ENCODE results near the gene COX6A1. TPM values are rescaled to one million over a fixed set of nuclear protein-coding genes. Genes with fewer than 3 reads are reported as not detected.

Gene COX6A1
- total and polyA plus RNA-seq, 4 donors, result 338 to 910 (median 536) TPM

- Histone ChIP-seq H3K36me3 (ENCODE audit: control insufficient read depth in 4 of 4, insufficient read depth in 3 of 4, low read depth in 1 of 4, low read length in 3 of 4) (peaks cover 2 to 44% (median 38%) of the 10 kb centered on the region in 4 donors), H3K4me1 (ENCODE audit: control insufficient read depth in 4 of 4, insufficient read depth in 4 of 4, low read length in 3 of 4) (peaks cover 0 to 29% (median 17%) of the 10 kb centered on the region in 4 donors), H3K27ac (ENCODE audit: low read depth in 1 of 2, low read length in 2 of 2) (no peak overlapping the region), H3K27me3 (ENCODE audit: control insufficient read depth in 4 of 4, insufficient read depth in 4 of 4, low read length in 3 of 4) (no peaks in the 10 kb centered on the region), H3K9ac (ENCODE audit: low read depth in 1 of 2, low read length in 2 of 2) (no peak overlapping the region), H3K9me3 (ENCODE audit: control insufficient read depth in 4 of 4, low read length in 3 of 4) (no peaks in the 10 kb centered on the region), H3K4me3 (ENCODE audit: low read depth in 1 of 3, low read length in 3 of 3) (no peak overlapping the region)
- DNase-seq (ENCODE audit: low spot score), result peak; percentile 51
- 71% methylated on average over 8 of the region's 8 CpGs for WGBS
- no peak for TF ChIP-seq HNF4G (IDR thresholded peaks at IDR 0.05)
- TF ChIP-seq RAD21 (IDR thresholded peaks at IDR 0.05), result peak; percentile 66 to 76
- no peak for TF ChIP-seq TAF1 (conservative IDR thresholded peaks at IDR 0.05)
- TF ChIP-seq, protein P1, sequence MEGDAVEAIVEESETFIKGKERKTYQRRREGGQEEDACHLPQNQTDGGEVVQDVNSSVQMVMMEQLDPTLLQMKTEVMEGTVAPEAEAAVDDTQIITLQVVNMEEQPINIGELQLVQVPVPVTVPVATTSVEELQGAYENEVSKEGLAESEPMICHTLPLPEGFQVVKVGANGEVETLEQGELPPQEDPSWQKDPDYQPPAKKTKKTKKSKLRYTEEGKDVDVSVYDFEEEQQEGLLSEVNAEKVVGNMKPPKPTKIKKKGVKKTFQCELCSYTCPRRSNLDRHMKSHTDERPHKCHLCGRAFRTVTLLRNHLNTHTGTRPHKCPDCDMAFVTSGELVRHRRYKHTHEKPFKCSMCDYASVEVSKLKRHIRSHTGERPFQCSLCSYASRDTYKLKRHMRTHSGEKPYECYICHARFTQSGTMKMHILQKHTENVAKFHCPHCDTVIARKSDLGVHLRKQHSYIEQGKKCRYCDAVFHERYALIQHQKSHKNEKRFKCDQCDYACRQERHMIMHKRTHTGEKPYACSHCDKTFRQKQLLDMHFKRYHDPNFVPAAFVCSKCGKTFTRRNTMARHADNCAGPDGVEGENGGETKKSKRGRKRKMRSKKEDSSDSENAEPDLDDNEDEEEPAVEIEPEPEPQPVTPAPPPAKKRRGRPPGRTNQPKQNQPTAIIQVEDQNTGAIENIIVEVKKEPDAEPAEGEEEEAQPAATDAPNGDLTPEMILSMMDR (IDR thresholded peaks at IDR 0.05; ENCODE audit: low read depth, low read length, missing input control), result peak; percentile 49
- TF ChIP-seq NR2F2 (IDR thresholded peaks at IDR 0.05), result no peak
- TF ChIP-seq YY1 (IDR thresholded peaks at IDR 0.05), result no peak
Observed at GRCh38 chr12:120466560-120467315, 28.8 kb downstream of the COX6A1 start.

DNA sequence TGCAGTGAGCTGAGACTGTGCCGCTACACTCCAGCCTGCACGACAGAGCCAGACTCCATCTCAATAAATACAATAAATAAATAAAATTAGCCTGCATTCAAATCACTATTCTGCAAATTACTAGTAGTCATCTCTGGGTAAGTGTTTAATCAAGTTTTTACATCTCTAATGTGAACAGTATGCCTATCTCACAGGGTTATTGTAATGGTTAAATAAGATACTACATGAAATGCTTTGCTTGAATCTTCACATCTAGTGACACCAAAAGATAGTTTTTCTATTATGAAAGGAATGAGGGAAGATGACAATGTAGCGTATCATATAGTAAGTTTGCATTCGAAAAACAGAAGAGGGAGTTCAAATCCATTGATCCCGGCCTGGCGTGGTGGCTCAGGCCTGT lies 29.5 kb downstream of the COX6A1 start:
- H3K36me3 ChIP-seq (ENCODE audit: control insufficient read depth in 4 of 4, insufficient read depth in 3 of 4, low read depth in 1 of 4, low read length in 3 of 4), result peaks cover 2 to 37% (median 31%) of the 10 kb centered on the region in 4 donors
- no peak overlapping the region for H3K27ac ChIP-seq (ENCODE audit: low read depth in 1 of 2, low read length in 2 of 2)
- peaks cover 0 to 29% (median 17%) of the 10 kb centered on the region in 4 donors for H3K4me1 ChIP-seq (ENCODE audit: control insufficient read depth in 4 of 4, insufficient read depth in 4 of 4, low read length in 3 of 4)
- TF ChIP-seq FOXA2 (IDR thresholded peaks at IDR 0.05) (no peak), RAD21 (IDR thresholded peaks at IDR 0.05) (no peak), FOXA1 (IDR thresholded peaks at IDR 0.05) (no peak)
- H3K27me3 ChIP-seq (ENCODE audit: control insufficient read depth in 4 of 4, insufficient read depth in 4 of 4, low read length in 3 of 4), result no peaks in the 10 kb centered on the region
- H3K9me3 ChIP-seq (ENCODE audit: control insufficient read depth in 4 of 4, low read length in 3 of 4), result no peaks in the 10 kb centered on the region
- no peak for DNase-seq (ENCODE audit: low spot score)
- 94% methylated on average over 6 of the region's 6 CpGs for WGBS
- no peak overlapping the region for H3K4me3 ChIP-seq (ENCODE audit: low read depth in 1 of 3, low read length in 3 of 3)
- H3K9ac ChIP-seq (ENCODE audit: low read depth in 1 of 2, low read length in 2 of 2), result no peak overlapping the region

GRCh38 chr12:120468325-120468820 lies 30.5 kb downstream of the COX6A1 start:
- H3K27ac ChIP-seq (ENCODE audit: low read depth in 1 of 2, low read length in 2 of 2), result peak overlapping the region; percentile 89 to 92
- 2% methylated on average over 23 of the region's 23 CpGs for WGBS
- H3K4me1 ChIP-seq (ENCODE audit: control insufficient read depth in 4 of 4, insufficient read depth in 4 of 4, low read length in 3 of 4), result peaks cover 0 to 29% (median 17%) of the 10 kb centered on the region in 4 donors
- peak overlapping the region; percentile 55 to 96 (median 85) for H3K4me3 ChIP-seq (ENCODE audit: low read depth in 1 of 3, low read length in 3 of 3)
- H3K9ac ChIP-seq (ENCODE audit: low read depth in 1 of 2, low read length in 2 of 2), result peak overlapping the region; percentile 64 to 72
- H3K36me3 ChIP-seq (ENCODE audit: control insufficient read depth in 4 of 4, insufficient read depth in 3 of 4, low read depth in 1 of 4, low read length in 3 of 4), result peaks cover 2 to 28% (median 23%) of the 10 kb centered on the region in 4 donors
- TF ChIP-seq JUND (IDR thresholded peaks at IDR 0.05) (no peak), HNF4A (conservative IDR thresholded peaks at IDR 0.05) (no peak), HNF4G (IDR thresholded peaks at IDR 0.05) (no peak), YY1 (IDR thresholded peaks at IDR 0.05) (peak; percentile 30), RXRA (IDR thresholded peaks at IDR 0.05) (peak in 1 of 2 donors; percentile 28), EGR1 (IDR thresholded peaks at IDR 0.05; ENCODE audit: low read depth in 2 of 2) (no peak), GABPA (IDR thresholded peaks at IDR 0.05 in 1 of 2, conservative IDR thresholded peaks at IDR 0.05 in 1 of 2) (no peak), NR2F2 (IDR thresholded peaks at IDR 0.05) (no peak)
- H3K9me3 ChIP-seq (ENCODE audit: control insufficient read depth in 4 of 4, low read length in 3 of 4), result no peaks in the 10 kb centered on the region
- peak; percentile 48 for DNase-seq (ENCODE audit: low spot score)
- no peaks in the 10 kb centered on the region for H3K27me3 ChIP-seq (ENCODE audit: control insufficient read depth in 4 of 4, insufficient read depth in 4 of 4, low read length in 3 of 4)

Data from liver (tissue), 9 donors.